ENCODE measurements around the gene COL28A1. TPM values are rescaled to one million over a fixed set of nuclear protein-coding genes. Genes with fewer than 3 reads are reported as not detected.

The COL28A1 gene
- total and polyA plus RNA-seq, 2 experiments from 2014 or later, result 0.31 to 0.70 TPM

DNA sequence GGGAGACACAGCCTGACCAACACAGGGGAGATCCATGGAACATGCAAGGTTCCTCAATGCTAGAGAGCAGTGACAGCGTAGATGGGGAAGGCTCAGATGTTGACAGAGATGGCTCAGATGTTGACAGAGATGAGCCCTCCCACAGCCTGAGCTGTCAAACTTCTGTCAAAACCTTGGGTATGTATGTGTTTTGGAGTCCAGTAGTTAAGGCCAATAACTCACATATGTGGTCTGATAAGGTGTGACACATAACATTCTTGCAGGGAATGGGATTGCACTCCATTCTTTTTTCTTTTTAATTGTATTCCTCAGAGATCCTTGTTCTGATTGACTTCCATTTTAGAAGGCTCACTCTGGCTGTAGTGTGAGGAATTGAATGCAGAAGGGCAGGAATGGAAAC lies 217.1 kb downstream of the COL28A1 start:
- no peak overlapping the region for H2AFZ ChIP-seq
- Mint-ChIP-seq H3K27me3 (ENCODE audit: insufficient read depth, low read depth, poor library complexity) (peaks cover 1% of the 10 kb centered on the region), H3K9me3 (no peaks in the 10 kb centered on the region), H3K4me3 (no peak overlapping the region), H3K27ac (no peak overlapping the region), H3K36me3 (ENCODE audit: low read depth) (no peaks in the 10 kb centered on the region; the same call in 2 of the 3 replicates), H3K4me1 (peaks cover 4% of the 10 kb centered on the region; the same call in 2 of the 3 replicates)
- TF ChIP-seq POLR2AphosphoS5 (IDR thresholded peaks at IDR 0.05; ENCODE audit: low read depth) (no peak), ZNF331 (CRISPR knock-in tag; IDR thresholded peaks at IDR 0.05; ENCODE audit: low read depth) (no peak), ZNF114 (CRISPR knock-in tag; IDR thresholded peaks at IDR 0.05) (no peak), EZH2 (IDR thresholded peaks at IDR 0.05; ENCODE audit: low read depth, unreplicated experiment) (no peak)
- TF ChIP-seq, protein P1, sequence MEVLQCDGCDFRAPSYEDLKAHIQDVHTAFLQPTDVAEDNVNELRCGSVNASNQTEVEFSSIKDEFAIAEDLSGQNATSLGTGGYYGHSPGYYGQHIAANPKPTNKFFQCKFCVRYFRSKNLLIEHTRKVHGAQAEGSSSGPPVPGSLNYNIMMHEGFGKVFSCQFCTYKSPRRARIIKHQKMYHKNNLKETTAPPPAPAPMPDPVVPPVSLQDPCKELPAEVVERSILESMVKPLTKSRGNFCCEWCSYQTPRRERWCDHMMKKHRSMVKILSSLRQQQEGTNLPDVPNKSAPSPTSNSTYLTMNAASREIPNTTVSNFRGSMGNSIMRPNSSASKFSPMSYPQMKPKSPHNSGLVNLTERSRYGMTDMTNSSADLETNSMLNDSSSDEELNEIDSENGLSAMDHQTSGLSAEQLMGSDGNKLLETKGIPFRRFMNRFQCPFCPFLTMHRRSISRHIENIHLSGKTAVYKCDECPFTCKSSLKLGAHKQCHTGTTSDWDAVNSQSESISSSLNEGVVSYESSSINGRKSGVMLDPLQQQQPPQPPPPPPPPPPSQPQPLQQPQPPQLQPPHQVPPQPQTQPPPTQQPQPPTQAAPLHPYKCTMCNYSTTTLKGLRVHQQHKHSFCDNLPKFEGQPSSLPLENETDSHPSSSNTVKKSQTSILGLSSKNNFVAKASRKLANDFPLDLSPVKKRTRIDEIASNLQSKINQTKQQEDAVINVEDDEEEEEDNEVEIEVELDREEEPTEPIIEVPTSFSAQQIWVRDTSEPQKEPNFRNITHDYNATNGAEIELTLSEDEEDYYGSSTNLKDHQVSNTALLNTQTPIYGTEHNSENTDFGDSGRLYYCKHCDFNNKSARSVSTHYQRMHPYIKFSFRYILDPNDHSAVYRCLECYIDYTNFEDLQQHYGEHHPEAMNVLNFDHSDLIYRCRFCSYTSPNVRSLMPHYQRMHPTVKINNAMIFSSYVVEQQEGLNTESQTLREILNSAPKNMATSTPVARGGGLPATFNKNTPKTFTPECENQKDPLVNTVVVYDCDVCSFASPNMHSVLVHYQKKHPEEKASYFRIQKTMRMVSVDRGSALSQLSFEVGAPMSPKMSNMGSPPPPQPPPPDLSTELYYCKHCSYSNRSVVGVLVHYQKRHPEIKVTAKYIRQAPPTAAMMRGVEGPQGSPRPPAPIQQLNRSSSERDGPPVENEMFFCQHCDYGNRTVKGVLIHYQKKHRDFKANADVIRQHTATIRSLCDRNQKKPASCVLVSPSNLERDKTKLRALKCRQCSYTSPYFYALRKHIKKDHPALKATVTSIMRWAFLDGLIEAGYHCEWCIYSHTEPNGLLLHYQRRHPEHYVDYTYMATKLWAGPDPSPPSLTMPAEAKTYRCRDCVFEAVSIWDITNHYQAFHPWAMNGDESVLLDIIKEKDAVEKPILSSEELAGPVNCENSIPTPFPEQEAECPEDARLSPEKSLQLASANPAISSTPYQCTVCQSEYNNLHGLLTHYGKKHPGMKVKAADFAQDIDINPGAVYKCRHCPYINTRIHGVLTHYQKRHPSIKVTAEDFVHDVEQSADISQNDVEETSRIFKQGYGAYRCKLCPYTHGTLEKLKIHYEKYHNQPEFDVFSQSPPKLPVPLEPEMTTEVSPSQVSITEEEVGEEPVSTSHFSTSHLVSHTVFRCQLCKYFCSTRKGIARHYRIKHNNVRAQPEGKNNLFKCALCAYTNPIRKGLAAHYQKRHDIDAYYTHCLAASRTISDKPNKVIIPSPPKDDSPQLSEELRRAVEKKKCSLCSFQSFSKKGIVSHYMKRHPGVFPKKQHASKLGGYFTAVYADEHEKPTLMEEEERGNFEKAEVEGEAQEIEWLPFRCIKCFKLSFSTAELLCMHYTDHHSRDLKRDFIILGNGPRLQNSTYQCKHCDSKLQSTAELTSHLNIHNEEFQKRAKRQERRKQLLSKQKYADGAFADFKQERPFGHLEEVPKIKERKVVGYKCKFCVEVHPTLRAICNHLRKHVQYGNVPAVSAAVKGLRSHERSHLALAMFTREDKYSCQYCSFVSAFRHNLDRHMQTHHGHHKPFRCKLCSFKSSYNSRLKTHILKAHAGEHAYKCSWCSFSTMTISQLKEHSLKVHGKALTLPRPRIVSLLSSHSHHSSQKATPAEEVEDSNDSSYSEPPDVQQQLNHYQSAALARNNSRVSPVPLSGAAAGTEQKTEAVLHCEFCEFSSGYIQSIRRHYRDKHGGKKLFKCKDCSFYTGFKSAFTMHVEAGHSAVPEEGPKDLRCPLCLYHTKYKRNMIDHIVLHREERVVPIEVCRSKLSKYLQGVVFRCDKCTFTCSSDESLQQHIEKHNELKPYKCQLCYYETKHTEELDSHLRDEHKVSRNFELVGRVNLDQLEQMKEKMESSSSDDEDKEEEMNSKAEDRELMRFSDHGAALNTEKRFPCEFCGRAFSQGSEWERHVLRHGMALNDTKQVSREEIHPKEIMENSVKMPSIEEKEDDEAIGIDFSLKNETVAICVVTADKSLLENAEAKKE (CRISPR knock-in tag; IDR thresholded peaks at IDR 0.05), result no peak
- TF ChIP-seq, protein P2, sequence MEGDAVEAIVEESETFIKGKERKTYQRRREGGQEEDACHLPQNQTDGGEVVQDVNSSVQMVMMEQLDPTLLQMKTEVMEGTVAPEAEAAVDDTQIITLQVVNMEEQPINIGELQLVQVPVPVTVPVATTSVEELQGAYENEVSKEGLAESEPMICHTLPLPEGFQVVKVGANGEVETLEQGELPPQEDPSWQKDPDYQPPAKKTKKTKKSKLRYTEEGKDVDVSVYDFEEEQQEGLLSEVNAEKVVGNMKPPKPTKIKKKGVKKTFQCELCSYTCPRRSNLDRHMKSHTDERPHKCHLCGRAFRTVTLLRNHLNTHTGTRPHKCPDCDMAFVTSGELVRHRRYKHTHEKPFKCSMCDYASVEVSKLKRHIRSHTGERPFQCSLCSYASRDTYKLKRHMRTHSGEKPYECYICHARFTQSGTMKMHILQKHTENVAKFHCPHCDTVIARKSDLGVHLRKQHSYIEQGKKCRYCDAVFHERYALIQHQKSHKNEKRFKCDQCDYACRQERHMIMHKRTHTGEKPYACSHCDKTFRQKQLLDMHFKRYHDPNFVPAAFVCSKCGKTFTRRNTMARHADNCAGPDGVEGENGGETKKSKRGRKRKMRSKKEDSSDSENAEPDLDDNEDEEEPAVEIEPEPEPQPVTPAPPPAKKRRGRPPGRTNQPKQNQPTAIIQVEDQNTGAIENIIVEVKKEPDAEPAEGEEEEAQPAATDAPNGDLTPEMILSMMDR (conservative IDR thresholded peaks at IDR 0.05; ENCODE audit: low read depth in 2 of 2), result no peak
- DNase-seq (ENCODE audit: low spot score) (no peak), ATAC-seq (no peak)
- no peaks in the 10 kb centered on the region for H3K27me3 ChIP-seq (ENCODE audit: insufficient read depth)
- no peaks in the 10 kb centered on the region for H3K4me1 ChIP-seq (ENCODE audit: insufficient read depth)
- H3K9me2 ChIP-seq (ENCODE audit: insufficient read depth), result peaks cover 9% of the 10 kb centered on the region; the same call in 1 of the 2 replicates
- no peak overlapping the region for H3K4me2 ChIP-seq
- H3F3A ChIP-seq (replicated peaks; ENCODE audit: low read depth), result no peaks in the 10 kb centered on the region
- H3K4me3 ChIP-seq, result no peak overlapping the region
- no peaks in the 10 kb centered on the region for H4K20me1 ChIP-seq (replicated peaks; ENCODE audit: insufficient read depth)
- H3K79me2 ChIP-seq (replicated peaks; ENCODE audit: insufficient read depth), result no peaks in the 10 kb centered on the region
- no peak overlapping the region for H3K27ac ChIP-seq (ENCODE audit: low read depth)
- H3K36me3 ChIP-seq (ENCODE audit: insufficient read depth), result no peaks in the 10 kb centered on the region
